Mucosa of descending colon (tissue), 3 donors: ENCODE measurements around the gene HEG1. TPM values are rescaled to one million over a fixed set of nuclear protein-coding genes. Genes with fewer than 3 reads are reported as not detected.

Source experiments
- ATAC-seq: fragments of 200-7000 bp; cut with Tn5 transposase; one replicate; pipeline ENCODE4 v1.9.1; 2020; ENCODE audit warnings: mild to moderate bottlenecking, moderate library complexity
- DNase-seq, 3 donors: peaks; one replicate each; pipeline ENCODE4 v3.0.0-alpha.2; 2020
- H3K36me3 ChIP-seq: fragments of 200-600 bp; one replicate; pipeline ENCODE4 v1.8.0; 2021; ENCODE audit warnings: low read depth, mild to moderate bottlenecking
- H3K4me1 ChIP-seq: fragments of 200-600 bp; one replicate; pipeline ENCODE4 v1.8.0; 2021; ENCODE audit warnings: low read depth, mild to moderate bottlenecking
- H3K4me3 ChIP-seq: fragments of 200-600 bp; one replicate; pipeline ENCODE4 v1.8.0; 2021; ENCODE audit warnings: mild to moderate bottlenecking
- H3K9me3 ChIP-seq: fragments of 200-600 bp; one replicate; pipeline ENCODE4 v1.8.0; 2021; ENCODE audit warnings: mild to moderate bottlenecking
- CTCF ChIP-seq: fragments of 200-600 bp; IDR thresholded peaks from one replicate; pipeline ENCODE4 v1.8.0; 2022; ENCODE audit warnings: antibody characterized with exemption, mild to moderate bottlenecking
- intact Hi-C, 2 donors: fragments of 100-400 bp; cut with DNase I in 1 of 2; cut with micrococcal nuclease in 1 of 2; formaldehyde crosslinking; loops; one replicate each; pipeline versions ENCODE4 v1.11.0 to v1.11.1; 2022; cut with DNase I, micrococcal nuclease
- total RNA-seq, 3 donors: library from RNA; stranded (reverse); fragmentation: NEBNext Ultra II Directional in 2 of 3; extraction: Animal tissue kit (Norgen Biotek cat#: 25700) in 2 of 3; gene quantifications; one replicate each; pipeline versions ENCODE4 v1.2.1 to v1.2.4, GENCODE V29; 2021 to 2023
- donor health status: DM: no; HTN: no; CAD: no; lungs with moderate emphysema.
- donor health status: DM: no; HTN: no; CAD: no.
- donor health status: DM: no; HTN: yes; CAD: no.

The HEG1 gene
- total RNA-seq, 3 donors from 2014 or later: 7.4 to 45.3 (median 15.0) TPM

GRCh38 chr3:125023833-125024555 lies 31.8 kb downstream of the HEG1 start:
- no peaks in the 10 kb centered on the region for H3K36me3 ChIP-seq
- peaks cover 4% of the 10 kb centered on the region for H3K4me1 ChIP-seq
- DNase-seq (no peak), ATAC-seq (peak; percentile 61)
- H3K9me3 ChIP-seq: no peaks in the 10 kb centered on the region
- no peak for TF ChIP-seq CTCF
- H3K4me3 ChIP-seq: no peak overlapping the region
- intact Hi-C loops: no loop called here

- intact Hi-C loops: no loop called here
- no peak for TF ChIP-seq CTCF
- H3K9me3 ChIP-seq: no peaks in the 10 kb centered on the region
- DNase-seq: no peak
- peaks cover 4% of the 10 kb centered on the region for H3K4me1 ChIP-seq
- ATAC-seq: no peak
- no peaks in the 10 kb centered on the region for H3K36me3 ChIP-seq
- H3K4me3 ChIP-seq: no peak overlapping the region
Observed at GRCh38 chr3:125022206-125022605, 33.6 kb downstream of the HEG1 start.

DNA sequence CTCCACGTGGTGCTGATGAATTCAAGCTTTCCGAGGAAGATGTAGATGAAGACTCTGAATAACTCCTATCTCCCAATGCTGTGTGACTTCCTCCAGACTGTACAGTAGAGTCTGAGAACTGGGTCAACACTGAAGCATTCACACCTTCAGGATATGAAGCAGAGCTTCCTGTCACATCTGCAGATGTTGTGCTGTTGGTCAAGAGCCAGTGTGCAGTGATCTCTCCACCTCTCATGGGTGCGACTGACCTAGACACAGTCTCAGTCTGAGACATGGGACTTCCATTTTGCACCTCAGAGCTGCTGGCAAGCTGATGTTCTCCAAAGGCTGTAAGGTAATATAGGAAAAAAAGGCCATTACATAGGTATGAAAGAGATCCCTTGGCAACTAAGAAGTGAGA lies 36.5 kb downstream of the HEG1 start:
- ATAC-seq: no peak
- Histone ChIP-seq H3K9me3 (no peaks in the 10 kb centered on the region), H3K4me1 (peaks cover 3% of the 10 kb centered on the region), H3K4me3 (no peak overlapping the region), H3K36me3 (no peaks in the 10 kb centered on the region)
- no peak for TF ChIP-seq CTCF
- DNase-seq: no peak
- intact Hi-C loops: no loop called here

DNA sequence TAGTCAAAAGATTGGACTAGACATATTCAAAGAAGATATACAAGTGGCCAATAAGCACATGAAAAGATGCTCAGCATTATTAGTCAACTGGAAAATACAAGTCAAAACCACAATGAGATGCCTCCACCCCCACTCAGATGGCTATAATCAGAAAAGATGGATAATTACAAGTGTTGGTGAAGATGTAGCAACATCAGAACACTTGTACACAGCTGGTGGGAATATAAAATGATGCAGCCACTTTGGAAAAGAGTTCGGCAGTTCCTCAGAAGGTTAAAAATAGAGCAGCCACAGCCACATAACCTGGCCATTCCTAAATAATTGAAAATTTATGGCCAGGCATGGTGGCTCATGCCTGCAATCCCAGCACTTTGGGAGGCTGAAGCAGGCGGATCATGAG lies 38.4 kb downstream of the HEG1 start:
- no peak overlapping the region for H3K4me3 ChIP-seq
- no peak for DNase-seq
- no peaks in the 10 kb centered on the region for H3K4me1 ChIP-seq
- no peak for ATAC-seq
- no peaks in the 10 kb centered on the region for H3K9me3 ChIP-seq
- no peak for TF ChIP-seq CTCF
- intact Hi-C loops: no loop called here
- no peaks in the 10 kb centered on the region for H3K36me3 ChIP-seq

DNA sequence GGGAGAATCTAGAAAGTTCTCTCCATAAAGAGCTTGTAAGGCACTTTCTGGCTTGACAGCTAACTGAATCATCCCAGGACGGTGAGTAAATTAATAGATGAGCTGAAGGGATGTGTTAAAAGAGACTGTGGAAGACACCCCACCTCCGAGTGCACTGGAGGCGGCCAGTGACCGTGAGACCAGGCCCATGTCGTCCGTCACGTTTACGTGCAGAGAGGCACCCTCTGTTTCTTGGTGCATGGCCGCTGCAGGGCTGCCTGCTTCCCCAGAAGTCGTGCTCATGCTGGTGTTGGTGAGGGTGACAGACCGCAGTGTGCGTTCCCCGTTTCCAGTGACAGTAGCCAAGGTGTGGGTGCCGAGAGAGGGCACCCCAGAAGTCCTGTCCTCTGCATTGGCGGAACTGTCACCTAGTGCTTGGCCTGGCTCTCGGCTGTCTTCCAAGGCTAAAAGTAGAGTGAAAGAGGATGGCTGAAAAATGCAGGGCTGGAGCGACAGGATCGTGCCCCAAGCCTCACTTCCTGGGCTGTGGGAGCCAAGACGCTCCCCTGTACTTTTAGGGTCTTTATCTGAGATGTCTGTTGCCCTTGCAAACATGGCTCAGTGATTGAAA lies 41.1 kb downstream of the HEG1 start:
- no peak overlapping the region for H3K4me3 ChIP-seq
- DNase-seq (no peak), ATAC-seq (no peak)
- intact Hi-C loops: no loop called here
- TF ChIP-seq CTCF: no peak
- peaks cover 5% of the 10 kb centered on the region for H3K4me1 ChIP-seq
- no peaks in the 10 kb centered on the region for H3K36me3 ChIP-seq
- no peaks in the 10 kb centered on the region for H3K9me3 ChIP-seq
